WERI-Rb-1 (cell line): ENCODE results near the gene SLC29A1.
A peak's percentile ranks its signal among the peaks of the same experiment; 100 is the strongest.

Source experiments
- DNase-seq: peaks from one replicate; pipeline ENCODE4 v3.0.0-alpha.2; 2020
- H3K27ac ChIP-seq: fragments of 250-450 bp; sonication (Bioruptor Pico); 2 replicates; pipeline ENCODE4 v1.5.1; 2020; ENCODE audit warnings: mild to moderate bottlenecking, moderate library complexity
- H3K27me3 ChIP-seq: fragments of 250-450 bp; sonication (Bioruptor Pico); 2 replicates; pipeline ENCODE4 v1.5.1; 2021; ENCODE audit warnings: mild to moderate bottlenecking, low read depth, moderate library complexity; ENCODE audit not compliant: insufficient read depth, severe bottlenecking
- H3K36me3 ChIP-seq: fragments of 250-450 bp; sonication (Bioruptor Pico); 2 replicates; pipeline ENCODE4 v1.5.1; 2020; ENCODE audit warnings: mild to moderate bottlenecking, moderate library complexity
- H3K4me3 ChIP-seq: 2 replicates; pipeline ENCODE4 v1.5.1; 2011; ENCODE audit warnings: low read depth, mild to moderate bottlenecking, control low read depth, low read length
- H3K9me3 ChIP-seq: fragments of 250-450 bp; sonication (Bioruptor Pico); 2 replicates; pipeline ENCODE4 v1.5.1; 2021; ENCODE audit warnings: mild to moderate bottlenecking, moderate library complexity; ENCODE audit not compliant: severe bottlenecking
- TF ChIP-seq, protein P1 (sequence below): IDR thresholded peaks from 2 replicates; pipeline ENCODE4 v1.5.1; 2011; ENCODE audit warnings: low read depth, mild to moderate bottlenecking, control low read depth, inconsistent platforms, low read length

SLC29A1 gene

GRCh38 chr6:44255871-44256774, 32.7 kb downstream of the SLC29A1 start:
- H3K27me3 ChIP-seq: no peaks in the 10 kb centered on the region
- H3K9me3 ChIP-seq: no peaks in the 10 kb centered on the region
- peaks cover 72% of the 10 kb centered on the region for H3K36me3 ChIP-seq
- peak; percentile 21 for DNase-seq
- H3K27ac ChIP-seq: peak overlapping the region; percentile 87
- peak overlapping the region; percentile 74 for H3K4me3 ChIP-seq
- TF ChIP-seq, protein P1, sequence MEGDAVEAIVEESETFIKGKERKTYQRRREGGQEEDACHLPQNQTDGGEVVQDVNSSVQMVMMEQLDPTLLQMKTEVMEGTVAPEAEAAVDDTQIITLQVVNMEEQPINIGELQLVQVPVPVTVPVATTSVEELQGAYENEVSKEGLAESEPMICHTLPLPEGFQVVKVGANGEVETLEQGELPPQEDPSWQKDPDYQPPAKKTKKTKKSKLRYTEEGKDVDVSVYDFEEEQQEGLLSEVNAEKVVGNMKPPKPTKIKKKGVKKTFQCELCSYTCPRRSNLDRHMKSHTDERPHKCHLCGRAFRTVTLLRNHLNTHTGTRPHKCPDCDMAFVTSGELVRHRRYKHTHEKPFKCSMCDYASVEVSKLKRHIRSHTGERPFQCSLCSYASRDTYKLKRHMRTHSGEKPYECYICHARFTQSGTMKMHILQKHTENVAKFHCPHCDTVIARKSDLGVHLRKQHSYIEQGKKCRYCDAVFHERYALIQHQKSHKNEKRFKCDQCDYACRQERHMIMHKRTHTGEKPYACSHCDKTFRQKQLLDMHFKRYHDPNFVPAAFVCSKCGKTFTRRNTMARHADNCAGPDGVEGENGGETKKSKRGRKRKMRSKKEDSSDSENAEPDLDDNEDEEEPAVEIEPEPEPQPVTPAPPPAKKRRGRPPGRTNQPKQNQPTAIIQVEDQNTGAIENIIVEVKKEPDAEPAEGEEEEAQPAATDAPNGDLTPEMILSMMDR: no peak

DNA sequence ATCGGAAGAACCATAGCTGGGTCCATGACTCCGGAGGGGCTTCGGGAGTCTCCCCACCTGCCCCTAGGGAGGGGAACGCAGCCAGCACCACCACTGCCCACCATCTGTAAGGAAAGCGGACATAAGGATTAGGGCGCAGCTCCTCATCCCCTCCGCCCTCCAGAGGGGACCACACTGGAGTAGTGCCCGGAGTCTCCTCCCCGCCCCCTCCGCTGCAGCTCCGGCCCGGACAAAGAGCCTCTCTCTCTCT, 33.3 kb downstream of the SLC29A1 start:
- Histone ChIP-seq H3K27ac (peak overlapping the region; percentile 87), H3K4me3 (peak overlapping the region; percentile 74), H3K27me3 (no peaks in the 10 kb centered on the region), H3K9me3 (no peaks in the 10 kb centered on the region), H3K36me3 (peaks cover 71% of the 10 kb centered on the region)
- DNase-seq: no peak
- TF ChIP-seq, protein P1: no peak

GRCh38 chr6:44257025-44257752, 33.8 kb downstream of the SLC29A1 start, which contains the start of gene SLC35B2:
Gene SLC35B2, minus strand, starts transcription at chr6:44257528. Its CDS starts 118 bp downstream, at chr6:44257410.
- H3K4me3 ChIP-seq: peak within 1 kb of the TSS; percentile 74
- H3K36me3 ChIP-seq: peaks cover 66% of the 10 kb centered on the region
- H3K27me3 ChIP-seq: no peaks in the 10 kb centered on the region
- no peaks in the 10 kb centered on the region for H3K9me3 ChIP-seq
- peak within 1 kb of the TSS; percentile 87 for H3K27ac ChIP-seq
- TF ChIP-seq, protein P1: peak; percentile 74
- peak; percentile 91 for DNase-seq

DNA sequence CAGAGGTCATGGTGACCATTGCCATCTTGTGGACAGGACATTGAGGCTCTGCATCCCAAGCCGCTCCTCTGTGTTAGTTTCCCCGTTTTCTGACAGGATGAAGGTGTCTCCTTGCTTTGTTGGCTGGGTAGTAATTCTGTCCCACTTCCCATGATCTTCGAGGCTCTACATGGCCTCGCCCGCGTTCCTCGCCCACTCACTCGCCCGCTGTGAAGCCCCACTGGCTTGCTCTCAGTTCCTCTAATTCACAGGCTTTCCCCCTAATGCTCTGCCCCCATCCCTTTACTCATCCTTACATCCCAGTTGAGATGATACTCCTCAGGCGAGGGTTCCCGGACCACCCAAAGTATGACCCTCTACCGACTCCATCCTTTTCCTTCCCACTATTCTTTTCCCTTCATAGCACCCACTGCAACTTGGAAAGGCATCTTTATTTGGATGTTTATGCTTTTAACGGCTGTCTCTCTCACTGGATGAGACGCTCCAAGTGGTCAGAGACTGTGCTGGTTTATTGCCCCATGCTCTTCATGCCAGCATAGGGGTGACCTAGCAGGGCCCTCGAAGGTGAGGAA, 34.4 kb downstream of the SLC29A1 start:
- no peak for DNase-seq
- H3K4me3 ChIP-seq: peak overlapping the region; percentile 18
- peak overlapping the region; percentile 87 for H3K27ac ChIP-seq
- no peaks in the 10 kb centered on the region for H3K9me3 ChIP-seq
- H3K27me3 ChIP-seq: no peaks in the 10 kb centered on the region
- TF ChIP-seq, protein P1: no peak
- peaks cover 60% of the 10 kb centered on the region for H3K36me3 ChIP-seq

GRCh38 chr6:44258325-44258863, 35.0 kb downstream of the SLC29A1 start:
- no peaks in the 10 kb centered on the region for H3K27me3 ChIP-seq
- H3K9me3 ChIP-seq: no peaks in the 10 kb centered on the region
- H3K4me3 ChIP-seq: no peak overlapping the region
- DNase-seq: no peak
- peaks cover 54% of the 10 kb centered on the region for H3K36me3 ChIP-seq
- peak overlapping the region; percentile 87; the same call in 1 of the 2 replicates for H3K27ac ChIP-seq
- TF ChIP-seq, protein P1: no peak
